Heart left ventricle (tissue), 16 donors: ENCODE results near the gene PHACTR1. TPM values are rescaled to one million over a fixed set of nuclear protein-coding genes. Genes with fewer than 3 reads are reported as not detected.

Experiments used
- ATAC-seq, 4 donors: fragments of 200-7000 bp; cut with Tn5 transposase; one replicate each; pipeline ENCODE4 v1.9.1; 2020 to 2022; ENCODE audit warnings: moderate library complexity in 4 of 4, mild to moderate bottlenecking in 3 of 4, moderate number of reproducible peaks in 1 of 4
- DNase-seq, 5 donors: peaks; one replicate each; pipeline ENCODE4 v3.0.0-alpha.2; 2020
- H3K27ac ChIP-seq, 12 donors: fragments of 200-600 bp; sonication (generic) in 4 of 12; one replicate each; pipeline versions ENCODE4 v1.5.0 to v1.8.0; 2016 to 2022; ENCODE audit warnings: mild to moderate bottlenecking in 2 of 12
- H3K27me3 ChIP-seq, 9 donors: fragments of 200-600 bp; sonication (generic) in 2 of 9; one replicate each; pipeline versions ENCODE4 v1.5.1 to v1.8.0; 2016 to 2022; ENCODE audit warnings: mild to moderate bottlenecking in 3 of 9
- H3K36me3 ChIP-seq, 9 donors: fragments of 200-600 bp; sonication (generic) in 2 of 9; one replicate each; pipeline versions ENCODE4 v1.5.0 to v1.8.0; 2018 to 2022; ENCODE audit warnings: mild to moderate bottlenecking in 2 of 9
- H3K4me1 ChIP-seq, 12 donors: fragments of 200-600 bp; sonication (generic) in 4 of 12; one replicate each; pipeline versions ENCODE4 v1.5.0 to v1.8.0; 2016 to 2022; ENCODE audit warnings: mild to moderate bottlenecking in 3 of 12
- H3K4me3 ChIP-seq, 12 donors: fragments of 200-600 bp; sonication (generic) in 4 of 12; one replicate each; pipeline versions ENCODE4 v1.5.0 to v1.8.0; 2017 to 2022; ENCODE audit warnings: mild to moderate bottlenecking in 9 of 12, moderate library complexity in 4 of 12
- H3K9me3 ChIP-seq, 12 donors: fragments of 200-600 bp; sonication (generic) in 4 of 12; one replicate each; pipeline versions ENCODE4 v1.5.0 to v1.8.0; 2016 to 2022; ENCODE audit warnings: mild to moderate bottlenecking in 1 of 12
- POLR2A ChIP-seq, 2 donors: fragments of 450-650 bp; IDR thresholded peaks; one replicate each; pipeline ENCODE4 v1.6.1; 2017; ENCODE audit warnings: antibody characterized with exemption in 2 of 2, mild to moderate bottlenecking in 2 of 2, moderate library complexity in 2 of 2
- WGBS, 4 donors: extraction: QIAGEN DNeasy Blood & Tissue Kit in 2 of 4; methylation state at CpG; one replicate each; pipeline versions ENCODE4 v1.1.5 to v1.1.7; 2013 to 2018; 5-methylcytosine and 5-hydroxymethylcytosine counted together
- intact Hi-C, 10 donors: fragments of 100-400 bp; cut with DNase I; formaldehyde crosslinking; loops; one replicate each; pipeline versions ENCODE4 v1.11.1 to v1.14.2; 2022
- polyA plus RNA-seq, 2 donors: library from polyadenylated mRNA; stranded (reverse); fragments of 200-250 nt; gene quantifications; one replicate each; pipeline ENCODE4 v1.2.3, GENCODE V29; 2013
- total RNA-seq, 9 donors: library from RNA; depleted of rRNA in 2 of 9; stranded (reverse); fragments of >200 nt in 2 of 9; fragmentation: NEBNext Ultra II Directional in 3 of 9; extraction: Animal tissue kit (Norgen Biotek cat#: 25700) in 3 of 9; gene quantifications; one replicate each; pipeline versions ENCODE4 v1.1.0 to v1.2.4, GENCODE V29; 2016 to 2023
- TF ChIP-seq, protein P1 (sequence below), 12 donors: fragments of 200-600 bp; sonication (generic) in 4 of 12; IDR thresholded peaks; one replicate each; pipeline versions ENCODE4 v1.5.0 to v1.8.0; 2018 to 2022; ENCODE audit warnings: antibody characterized with exemption in 12 of 12, mild to moderate bottlenecking in 5 of 12
- donor health status: ischemic (EF 13 %, LVEDD 7.1; RV severe dilation, severe dysfunction).
- donor health status: healthy with polysubstance abuse.
- donor health status: DM: no; HTN: yes; CAD: no.
- donor health status: DM: no; HTN: no; CAD: no.
- donor health status: ischemic (EF 25% LVEDD 6.9; RV normal size, moderate dysfunction).
- donor health status: ischemic (EF 25% LVEDD 5.7; RV mildly dilated, moderate dysfunction).
- donor health status: healthy.
- donor health status: DM: yes; HTN: yes; CAD: no.
- donor health status: ischemic (EF 35%, LVEDD 5.7; RV mildly dilated, moderate dysfunction).
- donor health status: nonischemic (EF 11% LVEDD 7.7; RV severe dilation, severe dysfunction).
- donor health status: DM: yes; HTN: yes; CAD: no.
- donor health status: PGD.
- donor health status: ischemic (EF 29% LVEDD 5.4; RV normal size, mild dysfunction).
- donor health status: nonischemic (EF 23%, LVEDD 6.1; RV moderate dilation, normal function).

Gene PHACTR1
- total and polyA plus RNA-seq, 11 donors = 21.2 to 238 (median 87.4) TPM

DNA sequence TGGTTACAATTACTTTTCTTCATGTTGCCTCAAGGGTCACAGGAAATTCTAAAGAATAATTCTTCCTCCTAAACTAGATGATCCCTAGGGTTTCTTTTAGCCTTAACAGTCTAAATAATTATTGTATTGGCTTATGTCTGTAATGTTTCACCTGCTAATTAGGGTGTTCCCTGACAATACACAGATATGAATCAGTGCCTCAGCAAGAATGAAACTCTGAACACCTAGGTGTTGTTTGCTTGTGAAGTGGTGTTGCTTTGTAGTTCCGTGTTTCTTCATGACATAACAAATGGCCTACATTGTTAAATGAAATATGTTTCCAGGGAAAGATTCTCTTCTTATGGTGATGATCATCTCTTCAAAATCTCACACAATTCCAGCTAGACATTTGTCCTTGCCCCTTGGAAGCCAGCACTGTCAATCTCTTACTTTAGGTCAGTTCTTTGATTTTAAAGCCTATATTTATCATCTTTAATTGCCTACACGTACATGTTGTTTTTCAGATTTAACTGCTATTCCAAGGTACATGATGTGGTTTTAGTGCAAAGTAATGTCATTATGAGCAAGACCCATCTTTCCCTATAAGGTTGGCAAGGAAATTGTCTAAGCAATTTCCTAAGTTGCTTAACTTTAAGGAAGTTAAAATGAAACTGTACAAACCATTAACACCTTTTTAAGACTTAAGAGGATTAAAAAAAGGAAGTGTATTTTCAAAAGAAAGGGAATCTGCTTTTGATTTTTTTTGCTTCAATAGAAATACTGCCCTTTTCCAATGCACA lies 499.9 kb downstream of the PHACTR1 start:
- Histone ChIP-seq H3K9me3 (no peaks in the 10 kb centered on the region), H3K4me3 (no peak overlapping the region), H3K27me3 (no peaks in the 10 kb centered on the region), H3K36me3 (peaks cover 0 to 4% (median 0%) of the 10 kb centered on the region in 9 donors), H3K27ac (no peak overlapping the region), H3K4me1 (peaks cover 0 to 25% (median 17%) of the 10 kb centered on the region in 12 donors)
- TF ChIP-seq, protein P1, sequence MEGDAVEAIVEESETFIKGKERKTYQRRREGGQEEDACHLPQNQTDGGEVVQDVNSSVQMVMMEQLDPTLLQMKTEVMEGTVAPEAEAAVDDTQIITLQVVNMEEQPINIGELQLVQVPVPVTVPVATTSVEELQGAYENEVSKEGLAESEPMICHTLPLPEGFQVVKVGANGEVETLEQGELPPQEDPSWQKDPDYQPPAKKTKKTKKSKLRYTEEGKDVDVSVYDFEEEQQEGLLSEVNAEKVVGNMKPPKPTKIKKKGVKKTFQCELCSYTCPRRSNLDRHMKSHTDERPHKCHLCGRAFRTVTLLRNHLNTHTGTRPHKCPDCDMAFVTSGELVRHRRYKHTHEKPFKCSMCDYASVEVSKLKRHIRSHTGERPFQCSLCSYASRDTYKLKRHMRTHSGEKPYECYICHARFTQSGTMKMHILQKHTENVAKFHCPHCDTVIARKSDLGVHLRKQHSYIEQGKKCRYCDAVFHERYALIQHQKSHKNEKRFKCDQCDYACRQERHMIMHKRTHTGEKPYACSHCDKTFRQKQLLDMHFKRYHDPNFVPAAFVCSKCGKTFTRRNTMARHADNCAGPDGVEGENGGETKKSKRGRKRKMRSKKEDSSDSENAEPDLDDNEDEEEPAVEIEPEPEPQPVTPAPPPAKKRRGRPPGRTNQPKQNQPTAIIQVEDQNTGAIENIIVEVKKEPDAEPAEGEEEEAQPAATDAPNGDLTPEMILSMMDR (IDR thresholded peaks at IDR 0.05) = no peak
- no peak for TF ChIP-seq POLR2A (IDR thresholded peaks at IDR 0.05)
- ATAC-seq (no peak), DNase-seq (no peak)
- WGBS, 4 donors = 42 to 55% (median 46%) methylated on average over 2 of the region's 2 CpGs
- intact Hi-C loops = no loop called here

DNA sequence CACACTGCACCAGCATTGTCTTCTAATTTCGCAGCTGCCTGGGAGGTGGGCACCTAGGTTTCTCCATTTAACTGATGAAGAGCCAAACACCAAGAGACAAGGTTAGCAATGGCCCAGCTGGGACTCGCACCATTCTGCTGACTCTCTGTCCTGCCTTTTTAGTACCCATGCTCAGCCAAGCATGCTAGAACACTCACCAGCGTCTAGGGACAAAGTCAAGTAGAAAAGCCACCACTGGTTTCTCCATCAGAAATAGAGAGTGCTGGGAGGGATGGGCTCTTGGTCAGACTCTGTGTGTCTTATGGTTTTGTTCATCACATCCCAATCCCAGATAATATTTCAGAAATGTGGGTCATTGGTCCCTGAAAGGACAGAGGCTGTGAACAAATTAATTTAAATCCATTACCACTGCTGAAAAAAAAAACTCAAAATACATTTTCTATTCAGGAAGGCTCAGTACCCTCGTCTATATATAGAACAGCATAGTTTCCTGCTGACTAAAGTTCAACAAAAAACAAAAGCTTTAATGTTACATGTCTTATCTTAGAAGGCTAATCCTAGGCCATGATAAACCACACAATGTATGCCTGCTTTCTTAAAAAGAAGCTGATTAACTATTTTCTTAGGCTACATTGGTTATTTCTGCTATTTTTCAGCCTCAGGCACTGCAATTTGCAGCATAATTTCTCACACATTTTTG lies 500.8 kb downstream of the PHACTR1 start:
- 37 to 41% (median 39%) methylated on average over 4 of the region's 4 CpGs for WGBS, 4 donors
- ATAC-seq (peak; percentile 40 to 64 (median 47)), DNase-seq (no peak)
- Histone ChIP-seq H3K4me3 (no peak overlapping the region), H3K27ac (peak overlapping the region in 5 of 12 donors; percentile 26 to 56 (median 32)), H3K27me3 (no peaks in the 10 kb centered on the region), H3K9me3 (no peaks in the 10 kb centered on the region), H3K36me3 (peaks cover 0 to 4% (median 0%) of the 10 kb centered on the region in 9 donors), H3K4me1 (peaks cover 0 to 23% (median 17%) of the 10 kb centered on the region in 12 donors)
- intact Hi-C loops = no loop called here
- no peak for TF ChIP-seq POLR2A (IDR thresholded peaks at IDR 0.05)
- TF ChIP-seq, protein P1 (IDR thresholded peaks at IDR 0.05) = no peak

DNA sequence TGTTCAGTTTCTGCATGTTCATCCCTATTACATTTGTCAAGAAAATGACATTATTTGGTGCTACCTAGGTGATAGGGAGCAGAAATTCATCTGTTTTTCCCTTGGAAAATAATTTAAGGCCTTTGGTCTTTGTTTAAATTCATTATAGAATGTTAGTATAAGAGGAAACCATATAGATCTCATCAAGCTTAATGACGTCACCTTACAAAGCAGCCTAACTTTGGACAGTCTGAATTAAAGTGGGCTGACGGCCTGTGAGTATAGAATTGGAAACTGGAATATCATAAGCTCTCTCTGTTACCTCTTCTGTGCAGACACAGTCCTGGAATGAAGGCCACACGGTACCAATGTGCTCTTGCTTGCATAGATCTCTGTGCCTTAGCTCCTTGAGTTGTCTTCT lies 503.7 kb downstream of the PHACTR1 start:
- TF ChIP-seq, protein P1 (IDR thresholded peaks at IDR 0.05) = no peak
- TF ChIP-seq POLR2A (IDR thresholded peaks at IDR 0.05) = no peak
- ATAC-seq (no peak), DNase-seq (no peak)
- Histone ChIP-seq H3K27ac (no peak overlapping the region), H3K4me1 (peaks cover 0 to 23% (median 16%) of the 10 kb centered on the region in 12 donors), H3K4me3 (no peak overlapping the region), H3K9me3 (no peaks in the 10 kb centered on the region), H3K27me3 (no peaks in the 10 kb centered on the region), H3K36me3 (no peaks in the 10 kb centered on the region)
- WGBS, 4 donors = 91 to 97% (median 94%) methylated on average over 3 of the region's 3 CpGs
- intact Hi-C loops = no loop called here

DNA sequence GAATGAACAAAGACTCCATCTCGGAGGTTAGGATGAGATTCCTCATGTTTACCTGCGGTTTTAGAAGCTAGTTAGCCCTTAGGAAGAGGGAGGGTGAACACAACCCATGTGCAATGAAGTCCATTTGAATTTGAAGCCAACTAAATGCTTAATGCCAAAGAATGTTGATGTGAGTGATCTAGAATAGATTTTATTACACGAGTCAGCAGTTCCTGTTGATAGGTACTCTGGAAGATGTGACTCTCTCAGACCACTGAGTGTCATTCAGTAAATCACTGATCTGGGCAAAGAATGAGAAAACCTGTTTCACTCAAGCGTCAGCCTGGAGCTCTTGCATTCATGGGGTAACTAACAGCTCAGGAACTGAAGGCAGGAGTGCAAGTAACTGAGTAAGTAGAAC lies 505.5 kb downstream of the PHACTR1 start:
- intact Hi-C loops = no loop called here
- Histone ChIP-seq H3K27ac (no peak overlapping the region), H3K27me3 (no peaks in the 10 kb centered on the region), H3K4me3 (no peak overlapping the region), H3K4me1 (peaks cover 0 to 14% (median 10%) of the 10 kb centered on the region in 12 donors), H3K9me3 (no peaks in the 10 kb centered on the region), H3K36me3 (no peaks in the 10 kb centered on the region)
- WGBS, 4 donors = 79 to 81% (median 79%) methylated on average over 4 of the region's 4 CpGs
- ATAC-seq = no peak
- TF ChIP-seq, protein P1 (IDR thresholded peaks at IDR 0.05) = no peak
- no peak for TF ChIP-seq POLR2A (IDR thresholded peaks at IDR 0.05)
- DNase-seq = no peak
